Tibial nerve (tissue), 3 donors: ENCODE measurements around the gene TOMM20.

ENCODE experiments used
- CTCF ChIP-seq, 5 experiments: fragments of 200-600 bp in 3 of 5; fragments of 450-650 bp in 2 of 5; sonication (generic) in 3 of 5; IDR thresholded peaks; one replicate each; pipeline ENCODE4 v1.5.1; 2016 to 2019; ENCODE audit warnings: antibody characterized with exemption in 5 of 5, mild to moderate bottlenecking in 3 of 5, moderate library complexity in 2 of 5
- POLR2A ChIP-seq, 2 donors: fragments of 450-650 bp; IDR thresholded peaks; one replicate each; pipeline ENCODE4 v1.6.1; 2017; ENCODE audit warnings: antibody characterized with exemption in 2 of 2, mild to moderate bottlenecking in 2 of 2, moderate library complexity in 2 of 2

- no peak for TF ChIP-seq POLR2A (IDR thresholded peaks at IDR 0.05)
- TF ChIP-seq CTCF (IDR thresholded peaks at IDR 0.05): no peak
These were observed 743 bp downstream of the TOMM20 start for GRCh38 chr1:235127732-235128455.
